Cardiac muscle cell (in vitro differentiated cells and primary cell): ENCODE measurements around the gene HNRNPA0. TPM values are rescaled to one million over a fixed set of nuclear protein-coding genes. Genes with fewer than 3 reads are reported as not detected.
A peak's percentile ranks its signal among the peaks of the same experiment; 100 is the strongest.

Experiments used
- DNase-seq, 2 donors: peaks; one replicate each; pipeline versions ENCODE4 v3.0.0 to v3.0.0-alpha.2; 2010 to 2017; ENCODE audit warnings: low read depth in 1 of 2, low spot score in 1 of 2
- H3K27ac ChIP-seq: fragments of 200-600 bp; sonication (generic); 2 replicates; pipeline ENCODE4 v1.5.1; 2016
- H3K27me3 ChIP-seq: fragments of 200-600 bp; sonication (generic); 2 replicates; pipeline ENCODE4 v1.6.0; 2016; ENCODE audit warnings: control low read depth
- H3K36me3 ChIP-seq: fragments of 200-600 bp; sonication (generic); 2 replicates; pipeline ENCODE4 v1.5.1; 2016; ENCODE audit warnings: control low read depth
- H3K4me1 ChIP-seq: fragments of 200-600 bp; sonication (generic); 2 replicates; pipeline ENCODE4 v1.8.1; 2017; ENCODE audit warnings: low read depth, mild to moderate bottlenecking, mixed run types
- H3K4me3 ChIP-seq: fragments of 200-600 bp; sonication (generic); 2 replicates; pipeline ENCODE4 v1.5.1; 2016; ENCODE audit warnings: mild to moderate bottlenecking
- H3K9me3 ChIP-seq: fragments of 200-600 bp; sonication (generic); 2 replicates; pipeline ENCODE4 v1.5.1; 2017; ENCODE audit warnings: low read depth, mild to moderate bottlenecking, control low read depth
- polyA plus RNA-seq: library from polyadenylated mRNA; unstranded; fragments of >200 nt; fragmentation: Nextera tagmentation; extraction: Ambion mirVana; gene quantifications from 2 replicates; pipeline ENCODE4 v1.2.1, GENCODE V29; 2016
- total RNA-seq: library from RNA; depleted of rRNA; stranded (reverse); fragments of >200 nt; gene quantifications from 2 replicates; pipeline ENCODE4 v1.2.3, GENCODE V29; 2016
- TF ChIP-seq, protein P1 (sequence below): IDR thresholded peaks from 2 replicates; pipeline ENCODE4 v1.5.1; 2012; ENCODE audit warnings: low read depth, mild to moderate bottlenecking, low read length

Gene HNRNPA0
- total and polyA plus RNA-seq, 2 experiments from 2014 or later, result 15.2 to 42.6 TPM

- no peak for DNase-seq
- TF ChIP-seq, protein P1, sequence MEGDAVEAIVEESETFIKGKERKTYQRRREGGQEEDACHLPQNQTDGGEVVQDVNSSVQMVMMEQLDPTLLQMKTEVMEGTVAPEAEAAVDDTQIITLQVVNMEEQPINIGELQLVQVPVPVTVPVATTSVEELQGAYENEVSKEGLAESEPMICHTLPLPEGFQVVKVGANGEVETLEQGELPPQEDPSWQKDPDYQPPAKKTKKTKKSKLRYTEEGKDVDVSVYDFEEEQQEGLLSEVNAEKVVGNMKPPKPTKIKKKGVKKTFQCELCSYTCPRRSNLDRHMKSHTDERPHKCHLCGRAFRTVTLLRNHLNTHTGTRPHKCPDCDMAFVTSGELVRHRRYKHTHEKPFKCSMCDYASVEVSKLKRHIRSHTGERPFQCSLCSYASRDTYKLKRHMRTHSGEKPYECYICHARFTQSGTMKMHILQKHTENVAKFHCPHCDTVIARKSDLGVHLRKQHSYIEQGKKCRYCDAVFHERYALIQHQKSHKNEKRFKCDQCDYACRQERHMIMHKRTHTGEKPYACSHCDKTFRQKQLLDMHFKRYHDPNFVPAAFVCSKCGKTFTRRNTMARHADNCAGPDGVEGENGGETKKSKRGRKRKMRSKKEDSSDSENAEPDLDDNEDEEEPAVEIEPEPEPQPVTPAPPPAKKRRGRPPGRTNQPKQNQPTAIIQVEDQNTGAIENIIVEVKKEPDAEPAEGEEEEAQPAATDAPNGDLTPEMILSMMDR, result no peak
- H3K4me1 ChIP-seq, result peaks cover 14% of the 10 kb centered on the region
- no peaks in the 10 kb centered on the region for H3K36me3 ChIP-seq
- H3K9me3 ChIP-seq, result no peaks in the 10 kb centered on the region
- no peaks in the 10 kb centered on the region for H3K27me3 ChIP-seq
- H3K27ac ChIP-seq, result no peak overlapping the region
- no peak overlapping the region for H3K4me3 ChIP-seq
Measured at GRCh38 chr5:137741718-137742117, 12.4 kb downstream of the HNRNPA0 start.

- Histone ChIP-seq H3K4me3 (no peak overlapping the region), H3K9me3 (no peaks in the 10 kb centered on the region), H3K36me3 (no peaks in the 10 kb centered on the region), H3K27me3 (no peaks in the 10 kb centered on the region), H3K4me1 (peaks cover 22% of the 10 kb centered on the region), H3K27ac (no peak overlapping the region)
- DNase-seq, result no peak
- TF ChIP-seq, protein P1, result no peak
Measured at GRCh38 chr5:137739737-137740136, 14.4 kb downstream of the HNRNPA0 start.

DNA sequence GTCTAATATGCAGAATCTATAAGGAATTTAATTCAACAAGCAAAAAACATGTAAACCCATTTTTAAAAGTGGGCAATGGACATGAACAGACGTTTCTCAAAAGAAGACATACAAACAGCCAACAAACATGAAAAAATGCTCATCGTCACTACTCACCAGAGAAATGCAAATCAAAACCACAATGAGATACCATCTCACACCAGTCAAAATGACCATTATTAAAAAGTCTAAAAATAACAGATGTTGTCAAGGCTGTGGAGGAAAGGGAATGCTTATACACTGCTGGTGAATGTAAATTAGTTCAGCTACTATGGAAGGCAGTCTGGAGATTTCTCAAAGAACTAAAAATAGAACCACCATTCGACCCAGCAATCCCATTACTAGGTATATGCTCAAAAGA is 15.2 kb downstream of the HNRNPA0 start:
- no peak overlapping the region for H3K27ac ChIP-seq
- no peaks in the 10 kb centered on the region for H3K36me3 ChIP-seq
- no peaks in the 10 kb centered on the region for H3K9me3 ChIP-seq
- TF ChIP-seq, protein P1, result no peak
- no peaks in the 10 kb centered on the region for H3K27me3 ChIP-seq
- H3K4me3 ChIP-seq, result no peak overlapping the region
- DNase-seq, result peak in 1 of 2 donors; percentile 33
- H3K4me1 ChIP-seq, result peaks cover 22% of the 10 kb centered on the region

GRCh38 chr5:137737349-137738131 is 16.6 kb downstream of the HNRNPA0 start:
- TF ChIP-seq, protein P1, result no peak

GRCh38 chr5:137736496-137736895 is 17.7 kb downstream of the HNRNPA0 start:
- Histone ChIP-seq H3K27me3 (no peaks in the 10 kb centered on the region), H3K4me1 (peaks cover 12% of the 10 kb centered on the region), H3K4me3 (no peak overlapping the region), H3K9me3 (no peaks in the 10 kb centered on the region), H3K27ac (peak overlapping the region; percentile 80), H3K36me3 (no peaks in the 10 kb centered on the region)
- TF ChIP-seq, protein P1, result no peak
- DNase-seq, result no peak

More at GRCh38 chr5:137737349-137738131, 16.6 kb downstream of the HNRNPA0 start:
- H3K4me1 ChIP-seq, result peaks cover 19% of the 10 kb centered on the region
- H3K36me3 ChIP-seq, result no peaks in the 10 kb centered on the region
- no peak overlapping the region for H3K4me3 ChIP-seq
- H3K27me3 ChIP-seq, result no peaks in the 10 kb centered on the region
- H3K9me3 ChIP-seq, result no peaks in the 10 kb centered on the region
- peak overlapping the region; percentile 80 for H3K27ac ChIP-seq
- peak; percentile 65 to 98 for DNase-seq
